PC-3 (cell line): ENCODE data around the gene RAB20. TPM values are rescaled to one million over a fixed set of nuclear protein-coding genes. Genes with fewer than 3 reads are reported as not detected.

Experiments used
- ATAC-seq: fragments of 200-7000 bp; cut with Tn5 transposase; 2 replicates; pipeline ENCODE4 v1.9.1; 2020; ENCODE audit warnings: mild to moderate bottlenecking, moderate library complexity
- BruUV-seq: library from RNA; stranded (reverse); fragments of 400-500 nt; replicated peaks from 2 replicates; lab custom pipeline; 2021; lab: Mats Ljungman, UMichigan
- CTCF ChIA-PET: fragments of 300-600 bp; sonication (Branson Sonifier 250); formaldehyde crosslinking; loops from one replicate; lab custom pipeline; 2022; ENCODE audit warnings: antibody characterized with exemption; lab: Charles Lee
- POLR2A ChIA-PET: fragments of 300-600 bp; sonication (Branson Sonifier 250); formaldehyde crosslinking; loops from one replicate; lab custom pipeline; 2022; ENCODE audit warnings: antibody characterized with exemption; ENCODE audit not compliant: unreplicated experiment; lab: Charles Lee
- DNase-seq: peaks from one replicate; pipeline ENCODE4 v3.0.0-alpha.2; 2015
- H2AFZ ChIP-seq: fragments of 300-600 bp; sonication (generic); 2 replicates; pipeline ENCODE4 v1.6.0; 2016; ENCODE audit warnings: antibody characterized with exemption, low read length
- H3F3A ChIP-seq: fragments of 300-600 bp; sonication (generic); one replicate; pipeline ENCODE4 v1.6.0; 2017; ENCODE audit warnings: antibody characterized with exemption, low read length, control low read depth, mild to moderate bottlenecking; ENCODE audit not compliant: unreplicated experiment
- H3K27ac ChIP-seq: fragments of 300-600 bp; sonication (generic); 2 replicates; pipeline ENCODE4 v1.5.1; 2016; ENCODE audit warnings: mild to moderate bottlenecking, low read length
- H3K27me3 ChIP-seq: fragments of 300-600 bp; sonication (generic); 2 replicates; pipeline ENCODE4 v1.6.1; 2016; ENCODE audit warnings: low read length, mixed read lengths
- H3K36me3 ChIP-seq: fragments of 300-600 bp; sonication (generic); 2 replicates; pipeline ENCODE4 v1.6.1; 2016; ENCODE audit warnings: low read depth, mixed run types, low read length, mixed read lengths
- H3K4me1 ChIP-seq: fragments of 300-600 bp; sonication (generic); 2 replicates; pipeline ENCODE4 v1.5.1; 2016; ENCODE audit warnings: low read length; ENCODE audit not compliant: insufficient read depth
- H3K4me2 ChIP-seq: fragments of 300-600 bp; sonication (generic); 2 replicates; pipeline ENCODE4 v1.6.0; 2016; ENCODE audit warnings: low read length
- H3K4me3 ChIP-seq: fragments of 300-600 bp; sonication (generic); 2 replicates; pipeline ENCODE4 v1.5.1; 2016; ENCODE audit warnings: mild to moderate bottlenecking, low read length, mixed read lengths
- H3K79me2 ChIP-seq: fragments of 300-600 bp; sonication (generic); 2 replicates; pipeline ENCODE4 v1.6.1; 2017; ENCODE audit warnings: low read length, mixed read lengths
- H3K9ac ChIP-seq: fragments of 300-600 bp; sonication (generic); 2 replicates; pipeline ENCODE4 v1.6.0; 2016; ENCODE audit warnings: mild to moderate bottlenecking, low read length
- H3K9me2 ChIP-seq: fragments of 300-600 bp; sonication (generic); replicated peaks from 2 replicates; pipeline ENCODE4 v1.6.1; 2016; ENCODE audit warnings: mixed run types, low read length, mixed read lengths
- H3K9me3 ChIP-seq: fragments of 300-600 bp; sonication (generic); 2 replicates; pipeline ENCODE4 v1.6.1; 2016; ENCODE audit warnings: low read length, mixed read lengths
- H4K20me1 ChIP-seq: fragments of 300-600 bp; sonication (generic); 2 replicates; pipeline ENCODE4 v1.6.1; 2016; ENCODE audit warnings: low read length, mixed read lengths
- EZH2 ChIP-seq: fragments of 300-600 bp; sonication (generic); IDR thresholded peaks from one replicate; pipeline ENCODE4 v1.6.1; 2017; ENCODE audit warnings: antibody characterized with exemption, mild to moderate bottlenecking, low read length; ENCODE audit not compliant: unreplicated experiment
- EZH2phosphoT487 ChIP-seq: fragments of 300-600 bp; sonication (generic); IDR thresholded peaks from 2 replicates; pipeline ENCODE4 v1.6.1; 2018; ENCODE audit warnings: mild to moderate bottlenecking, antibody characterized with exemption, low read length, borderline replicate concordance
- intact Hi-C: fragments of 100-400 bp; cut with micrococcal nuclease; formaldehyde crosslinking; loops from 2 replicates; pipeline ENCODE4 v1.9.0; 2023
- total RNA-seq: library from RNA; depleted of rRNA; stranded (reverse); fragments of >200 nt; gene quantifications from 2 replicates; pipeline ENCODE4 v1.2.3, GENCODE V29; 2014
- TF ChIP-seq, protein P1 (sequence below): fragments of 300-600 bp; sonication (generic); conservative IDR thresholded peaks from 2 replicates; pipeline ENCODE4 v1.5.1; 2017; ENCODE audit warnings: antibody characterized with exemption, low read depth, mild to moderate bottlenecking, low read length

The RAB20 gene
- total RNA-seq, 1 experiment from 2014 or later, result 22.9 TPM

DNA sequence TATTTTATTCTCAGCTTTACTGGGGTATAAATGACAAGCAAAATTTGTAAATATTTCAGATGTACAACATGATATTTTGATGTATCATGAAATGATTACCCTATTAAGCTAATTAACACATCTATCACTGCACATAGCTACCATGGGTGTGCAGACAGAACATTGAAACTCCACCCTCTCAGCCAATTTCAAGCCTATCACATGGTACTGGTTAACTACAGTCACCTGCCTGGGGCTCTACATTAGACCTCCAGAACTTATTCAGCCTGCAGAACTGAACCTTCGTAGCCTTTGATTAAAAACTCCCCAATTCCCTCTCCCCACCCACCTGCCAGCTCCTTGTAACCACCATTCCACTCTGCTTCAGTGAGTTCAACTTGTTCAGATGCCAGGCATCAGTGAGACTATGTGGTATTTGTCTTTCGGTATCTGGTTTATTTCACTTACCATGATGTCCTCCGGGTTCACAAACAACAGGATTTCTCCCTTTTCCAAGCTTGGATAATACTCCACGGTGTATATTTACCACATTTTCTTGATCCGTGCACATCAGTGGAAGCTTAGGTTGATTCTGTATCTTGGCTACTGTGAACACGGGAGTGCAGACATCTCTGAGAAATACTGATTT lies 19.2 kb downstream of the RAB20 start:
- CTCF ChIA-PET, result no interaction called here
- Histone ChIP-seq H3K27ac (no peak overlapping the region), H3K4me3 (no peak overlapping the region), H3K36me3 (peaks cover 6% of the 10 kb centered on the region; the same call in 1 of the 2 replicates), H3K79me2 (peaks cover 26% of the 10 kb centered on the region), H3K9me2 (no peaks in the 10 kb centered on the region), H3K4me1 (peaks cover 17% of the 10 kb centered on the region), H4K20me1 (peaks cover 7% of the 10 kb centered on the region; the same call in 1 of the 2 replicates), H3K27me3 (no peaks in the 10 kb centered on the region), H3F3A (no peaks in the 10 kb centered on the region), H3K9ac (no peak overlapping the region), H3K9me3 (no peaks in the 10 kb centered on the region), H2AFZ (no peak overlapping the region), H3K4me2 (no peak overlapping the region)
- POLR2A ChIA-PET, result no interaction called here
- DNase-seq (no peak), ATAC-seq (no peak)
- BruUV-seq, result no TSS peak
- TF ChIP-seq EZH2, result no peak
- TF ChIP-seq, protein P1, sequence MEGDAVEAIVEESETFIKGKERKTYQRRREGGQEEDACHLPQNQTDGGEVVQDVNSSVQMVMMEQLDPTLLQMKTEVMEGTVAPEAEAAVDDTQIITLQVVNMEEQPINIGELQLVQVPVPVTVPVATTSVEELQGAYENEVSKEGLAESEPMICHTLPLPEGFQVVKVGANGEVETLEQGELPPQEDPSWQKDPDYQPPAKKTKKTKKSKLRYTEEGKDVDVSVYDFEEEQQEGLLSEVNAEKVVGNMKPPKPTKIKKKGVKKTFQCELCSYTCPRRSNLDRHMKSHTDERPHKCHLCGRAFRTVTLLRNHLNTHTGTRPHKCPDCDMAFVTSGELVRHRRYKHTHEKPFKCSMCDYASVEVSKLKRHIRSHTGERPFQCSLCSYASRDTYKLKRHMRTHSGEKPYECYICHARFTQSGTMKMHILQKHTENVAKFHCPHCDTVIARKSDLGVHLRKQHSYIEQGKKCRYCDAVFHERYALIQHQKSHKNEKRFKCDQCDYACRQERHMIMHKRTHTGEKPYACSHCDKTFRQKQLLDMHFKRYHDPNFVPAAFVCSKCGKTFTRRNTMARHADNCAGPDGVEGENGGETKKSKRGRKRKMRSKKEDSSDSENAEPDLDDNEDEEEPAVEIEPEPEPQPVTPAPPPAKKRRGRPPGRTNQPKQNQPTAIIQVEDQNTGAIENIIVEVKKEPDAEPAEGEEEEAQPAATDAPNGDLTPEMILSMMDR, result no peak
- intact Hi-C loops, result no loop called here

DNA sequence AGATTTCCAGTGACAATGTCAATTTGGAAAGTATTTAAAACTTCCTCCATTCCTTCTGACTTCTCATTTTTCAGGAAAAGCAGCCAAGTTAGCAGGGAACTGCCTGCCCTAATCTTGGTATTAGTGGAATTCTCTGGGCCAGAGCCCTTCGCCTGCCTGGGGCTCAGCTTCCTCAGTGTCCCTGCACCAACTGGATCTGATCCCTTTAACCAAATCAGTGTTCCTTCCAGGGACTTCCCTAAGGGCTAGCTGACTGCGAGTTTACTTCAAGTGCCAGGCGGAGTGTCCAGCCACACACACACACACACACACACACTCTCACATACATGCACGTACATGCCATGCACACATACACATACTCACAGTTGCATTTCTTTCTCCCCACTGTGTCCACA lies 20.0 kb downstream of the RAB20 start:
- CTCF ChIA-PET, result no interaction called here
- Histone ChIP-seq H3K27ac (no peak overlapping the region), H3K4me1 (peaks cover 11% of the 10 kb centered on the region), H3K4me3 (no peak overlapping the region), H2AFZ (no peak overlapping the region), H3K9me2 (no peaks in the 10 kb centered on the region), H3F3A (no peaks in the 10 kb centered on the region), H3K4me2 (no peak overlapping the region), H3K79me2 (peaks cover 26% of the 10 kb centered on the region), H3K27me3 (no peaks in the 10 kb centered on the region), H3K9ac (no peak overlapping the region), H4K20me1 (peaks cover 6% of the 10 kb centered on the region; the same call in 1 of the 2 replicates), H3K9me3 (no peaks in the 10 kb centered on the region), H3K36me3 (peaks cover 6% of the 10 kb centered on the region; the same call in 1 of the 2 replicates)
- POLR2A ChIA-PET, result no interaction called here
- intact Hi-C loops, result no loop called here
- no peak for ATAC-seq
- DNase-seq, result no peak
- no TSS peak for BruUV-seq
- TF ChIP-seq, protein P1, result no peak
- TF ChIP-seq EZH2phosphoT487 (no peak), EZH2 (no peak)

DNA sequence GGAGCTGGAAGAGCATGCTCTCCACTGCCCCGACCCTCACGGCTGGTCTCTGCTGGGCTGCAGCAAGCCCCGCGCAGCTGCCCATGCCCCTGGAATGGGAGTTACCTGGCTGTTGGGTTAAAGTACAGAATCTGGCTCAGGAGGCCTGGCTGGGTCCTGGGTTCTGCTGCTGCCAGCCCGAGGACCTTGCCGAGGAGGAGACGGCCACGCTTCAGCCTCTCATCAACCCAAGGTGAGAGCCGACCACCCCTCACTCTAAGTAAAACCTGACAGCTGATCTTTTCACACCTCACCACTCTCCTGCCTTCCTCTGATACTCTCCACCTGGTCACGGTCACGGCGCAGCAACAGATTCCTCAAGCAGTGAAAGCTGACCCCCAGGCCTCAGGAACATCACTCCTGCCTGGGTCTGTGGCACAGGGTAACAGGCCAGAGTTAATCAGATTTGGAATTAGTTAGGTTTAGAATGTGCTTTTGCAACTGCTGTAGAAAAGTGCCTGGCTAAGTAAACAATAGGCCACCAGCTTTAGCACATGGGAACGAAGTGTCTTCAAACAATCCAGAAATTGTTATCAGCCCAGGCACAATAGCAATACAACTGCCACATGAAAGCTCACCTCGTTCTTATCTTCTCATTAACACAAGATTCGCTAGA lies 20.5 kb downstream of the RAB20 start:
- H3K4me3 ChIP-seq, result no peak overlapping the region
- no peak overlapping the region for H3K27ac ChIP-seq
- no peaks in the 10 kb centered on the region for H3K27me3 ChIP-seq
- no peaks in the 10 kb centered on the region for H3K9me3 ChIP-seq
- no peak overlapping the region for H3K4me2 ChIP-seq
- intact Hi-C loops, result no loop called here
- peaks cover 6% of the 10 kb centered on the region for H3K4me1 ChIP-seq
- H3K9me2 ChIP-seq, result no peaks in the 10 kb centered on the region
- TF ChIP-seq EZH2 (no peak), EZH2phosphoT487 (no peak)
- TF ChIP-seq, protein P1, result no peak
- no peaks in the 10 kb centered on the region for H3F3A ChIP-seq
- H2AFZ ChIP-seq, result no peak overlapping the region
- H3K79me2 ChIP-seq, result peaks cover 21% of the 10 kb centered on the region
- peaks cover 6% of the 10 kb centered on the region; the same call in 1 of the 2 replicates for H3K36me3 ChIP-seq
- CTCF ChIA-PET, result no interaction called here
- DNase-seq (no peak), ATAC-seq (no peak)
- 0 out of 2 replicates have a peak, but pooled peaks cover under 1% of the 10 kb centered on the region for H4K20me1 ChIP-seq
- BruUV-seq, result no TSS peak
- no peak overlapping the region for H3K9ac ChIP-seq
- POLR2A ChIA-PET, result no interaction called here
